ENCODE data around the gene CCDC191.

GRCh38 chr3:114026331-114026730 lies 30.0 kb downstream of the CCDC191 start:
- TF ChIP-seq CTCF (IDR thresholded peaks at IDR 0.05) = no peak
- TF ChIP-seq POLR2A (IDR thresholded peaks at IDR 0.05) = no peak

Measured in Peyer's patch (tissue), 4 donors.